22Rv1 (cell line): ENCODE results near the gene FOXO6.

Source experiments
- H3K27ac ChIP-seq: fragments of 450-650 bp; 2 replicates; pipeline ENCODE4 v1.5.1; 2017
- ZFX ChIP-seq: fragments of 450-650 bp; IDR thresholded peaks from 2 replicates; pipeline ENCODE4 v1.6.1; 2017; ENCODE audit warnings: antibody characterized with exemption, borderline replicate concordance
- TF ChIP-seq, protein P1 (sequence below): fragments of 450-650 bp; IDR thresholded peaks from 2 replicates; pipeline ENCODE4 v1.5.1; 2017; ENCODE audit warnings: mild to moderate bottlenecking

Gene FOXO6

DNA sequence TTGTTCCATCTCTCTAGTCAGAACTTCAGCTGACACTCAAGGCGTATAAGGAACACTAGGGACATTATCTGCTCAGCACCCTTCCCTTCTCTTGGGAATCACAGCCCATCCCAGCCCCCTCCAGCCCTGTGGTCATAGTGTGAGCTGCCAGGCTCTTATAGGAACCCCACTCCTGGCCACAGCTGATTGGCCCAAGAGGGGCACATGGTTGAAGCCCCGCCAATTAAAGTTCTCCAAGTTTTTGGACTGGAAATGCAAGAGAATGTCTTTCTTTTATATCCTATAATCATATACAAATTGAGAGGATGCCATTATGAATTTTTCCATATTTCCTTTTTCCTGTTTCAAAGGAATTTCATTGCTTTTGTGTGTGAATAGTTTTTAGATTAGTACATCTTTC, 40.7 kb downstream of the FOXO6 start:
- TF ChIP-seq, protein P1, sequence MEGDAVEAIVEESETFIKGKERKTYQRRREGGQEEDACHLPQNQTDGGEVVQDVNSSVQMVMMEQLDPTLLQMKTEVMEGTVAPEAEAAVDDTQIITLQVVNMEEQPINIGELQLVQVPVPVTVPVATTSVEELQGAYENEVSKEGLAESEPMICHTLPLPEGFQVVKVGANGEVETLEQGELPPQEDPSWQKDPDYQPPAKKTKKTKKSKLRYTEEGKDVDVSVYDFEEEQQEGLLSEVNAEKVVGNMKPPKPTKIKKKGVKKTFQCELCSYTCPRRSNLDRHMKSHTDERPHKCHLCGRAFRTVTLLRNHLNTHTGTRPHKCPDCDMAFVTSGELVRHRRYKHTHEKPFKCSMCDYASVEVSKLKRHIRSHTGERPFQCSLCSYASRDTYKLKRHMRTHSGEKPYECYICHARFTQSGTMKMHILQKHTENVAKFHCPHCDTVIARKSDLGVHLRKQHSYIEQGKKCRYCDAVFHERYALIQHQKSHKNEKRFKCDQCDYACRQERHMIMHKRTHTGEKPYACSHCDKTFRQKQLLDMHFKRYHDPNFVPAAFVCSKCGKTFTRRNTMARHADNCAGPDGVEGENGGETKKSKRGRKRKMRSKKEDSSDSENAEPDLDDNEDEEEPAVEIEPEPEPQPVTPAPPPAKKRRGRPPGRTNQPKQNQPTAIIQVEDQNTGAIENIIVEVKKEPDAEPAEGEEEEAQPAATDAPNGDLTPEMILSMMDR = no peak
- no peak for TF ChIP-seq ZFX
- no peak overlapping the region for H3K27ac ChIP-seq

GRCh38 chr1:41404308-41404761, 43.1 kb downstream of the FOXO6 start:
- no peak overlapping the region for H3K27ac ChIP-seq
- TF ChIP-seq ZFX = no peak
- TF ChIP-seq, protein P1 = no peak

GRCh38 chr1:41407664-41408252, 46.5 kb downstream of the FOXO6 start:
- TF ChIP-seq, protein P1 = no peak
- TF ChIP-seq ZFX = no peak
- no peak overlapping the region for H3K27ac ChIP-seq

- H3K27ac ChIP-seq = no peak overlapping the region
- TF ChIP-seq, protein P1 = no peak
- no peak for TF ChIP-seq ZFX
Measured at GRCh38 chr1:41408691-41409090, 47.5 kb downstream of the FOXO6 start.

DNA sequence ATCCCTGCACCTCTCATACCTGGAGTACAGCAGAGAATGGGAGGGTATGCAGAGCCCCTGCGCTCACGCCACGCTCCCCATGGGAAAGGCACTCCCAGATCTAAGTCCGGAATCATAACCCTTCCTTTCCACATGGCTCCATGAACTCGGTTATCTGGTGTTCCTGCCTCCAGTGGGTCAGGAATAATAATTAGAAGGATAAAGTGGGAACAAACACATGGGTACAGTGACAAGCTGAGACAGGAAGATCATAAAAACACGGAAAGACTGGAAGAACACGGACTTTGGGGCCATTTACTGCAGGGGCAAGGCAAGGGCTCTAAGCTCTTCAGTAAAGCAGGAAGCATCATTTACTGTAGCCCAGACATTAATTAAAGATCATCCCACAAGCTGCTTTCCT, 48.6 kb downstream of the FOXO6 start:
- no peak for TF ChIP-seq ZFX
- TF ChIP-seq, protein P1 = no peak
- no peak overlapping the region for H3K27ac ChIP-seq

DNA sequence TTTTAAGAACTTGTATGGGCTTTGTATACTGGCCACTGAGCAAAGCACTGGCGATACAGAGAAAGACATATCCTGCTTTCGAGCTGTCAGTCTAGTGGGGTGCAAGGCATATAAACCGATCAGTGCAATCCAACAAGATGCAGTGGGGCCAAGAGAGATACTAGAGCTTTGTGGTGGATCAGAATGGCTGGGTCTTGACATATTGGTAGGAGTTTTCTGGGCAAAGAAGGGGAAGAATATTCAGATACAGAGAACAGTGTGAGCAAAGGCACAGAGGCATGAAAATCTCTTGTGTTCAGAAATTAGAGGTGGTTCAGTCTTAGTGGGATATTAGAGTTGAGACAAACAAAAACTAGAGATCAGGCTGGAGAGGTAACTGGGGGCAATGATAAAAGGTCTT, 49.2 kb downstream of the FOXO6 start:
- TF ChIP-seq, protein P1 = no peak
- no peak for TF ChIP-seq ZFX
- H3K27ac ChIP-seq = no peak overlapping the region

- no peak overlapping the region for H3K27ac ChIP-seq
- TF ChIP-seq, protein P1 = no peak
- TF ChIP-seq ZFX = no peak
Measured at GRCh38 chr1:41411229-41411628, 50.0 kb downstream of the FOXO6 start.
